GM12801 (cell line): ENCODE data around the gene FZD1.

Experiments
- TF ChIP-seq, protein P1 (sequence below): IDR thresholded peaks from one replicate; pipeline ENCODE4 v1.5.1; 2011; ENCODE audit warnings: control low read depth; ENCODE audit not compliant: insufficient read length; ENCODE audit errors: extremely low read depth

The FZD1 gene

DNA sequence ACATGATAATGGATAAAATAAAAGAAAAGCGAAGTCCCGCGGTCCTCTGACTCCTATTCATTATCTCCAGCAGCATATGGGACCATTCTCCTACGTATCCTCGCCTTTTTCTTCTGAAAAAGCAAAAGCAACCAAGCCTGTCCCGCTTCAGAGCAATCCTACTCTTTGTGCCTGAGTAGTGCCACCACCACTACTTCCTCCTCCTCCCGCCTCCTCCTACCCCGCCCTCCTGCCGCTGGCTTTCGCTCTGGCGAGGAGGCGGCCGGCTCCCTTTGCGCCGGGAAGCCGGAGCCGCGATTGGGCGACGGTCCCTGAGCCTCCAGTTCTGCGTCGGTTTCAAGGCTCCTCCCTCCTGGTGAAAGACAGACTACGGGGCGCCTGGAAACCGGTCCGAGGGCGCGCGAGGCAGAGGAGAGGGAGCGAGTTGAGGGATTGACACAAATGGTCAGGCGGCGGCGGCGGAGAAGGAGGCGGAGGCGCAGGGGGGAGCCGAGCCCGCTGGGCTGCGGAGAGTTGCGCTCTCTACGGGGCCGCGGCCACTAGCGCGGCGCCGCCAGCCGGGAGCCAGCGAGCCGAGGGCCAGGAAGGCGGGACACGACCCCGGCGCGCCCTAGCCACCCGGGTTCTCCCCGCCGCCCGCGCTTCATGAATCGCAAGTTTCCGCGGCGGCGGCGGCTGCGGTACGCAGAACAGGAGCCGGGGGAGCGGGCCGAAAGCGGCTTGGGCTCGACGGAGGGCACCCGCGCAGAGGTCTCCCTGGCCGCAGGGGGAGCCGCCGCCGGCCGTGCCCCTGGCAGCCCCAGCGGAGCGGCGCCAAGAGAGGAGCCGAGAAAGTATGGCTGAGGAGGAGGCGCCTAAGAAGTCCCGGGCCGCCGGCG, at the start of gene FZD1:
FZD1 (plus strand) TSS at position 388 of the 878 bp plus-strand sequence; CDS start at position 836, 448 bp downstream.
- TF ChIP-seq, protein P1, sequence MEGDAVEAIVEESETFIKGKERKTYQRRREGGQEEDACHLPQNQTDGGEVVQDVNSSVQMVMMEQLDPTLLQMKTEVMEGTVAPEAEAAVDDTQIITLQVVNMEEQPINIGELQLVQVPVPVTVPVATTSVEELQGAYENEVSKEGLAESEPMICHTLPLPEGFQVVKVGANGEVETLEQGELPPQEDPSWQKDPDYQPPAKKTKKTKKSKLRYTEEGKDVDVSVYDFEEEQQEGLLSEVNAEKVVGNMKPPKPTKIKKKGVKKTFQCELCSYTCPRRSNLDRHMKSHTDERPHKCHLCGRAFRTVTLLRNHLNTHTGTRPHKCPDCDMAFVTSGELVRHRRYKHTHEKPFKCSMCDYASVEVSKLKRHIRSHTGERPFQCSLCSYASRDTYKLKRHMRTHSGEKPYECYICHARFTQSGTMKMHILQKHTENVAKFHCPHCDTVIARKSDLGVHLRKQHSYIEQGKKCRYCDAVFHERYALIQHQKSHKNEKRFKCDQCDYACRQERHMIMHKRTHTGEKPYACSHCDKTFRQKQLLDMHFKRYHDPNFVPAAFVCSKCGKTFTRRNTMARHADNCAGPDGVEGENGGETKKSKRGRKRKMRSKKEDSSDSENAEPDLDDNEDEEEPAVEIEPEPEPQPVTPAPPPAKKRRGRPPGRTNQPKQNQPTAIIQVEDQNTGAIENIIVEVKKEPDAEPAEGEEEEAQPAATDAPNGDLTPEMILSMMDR, result no peak

DNA sequence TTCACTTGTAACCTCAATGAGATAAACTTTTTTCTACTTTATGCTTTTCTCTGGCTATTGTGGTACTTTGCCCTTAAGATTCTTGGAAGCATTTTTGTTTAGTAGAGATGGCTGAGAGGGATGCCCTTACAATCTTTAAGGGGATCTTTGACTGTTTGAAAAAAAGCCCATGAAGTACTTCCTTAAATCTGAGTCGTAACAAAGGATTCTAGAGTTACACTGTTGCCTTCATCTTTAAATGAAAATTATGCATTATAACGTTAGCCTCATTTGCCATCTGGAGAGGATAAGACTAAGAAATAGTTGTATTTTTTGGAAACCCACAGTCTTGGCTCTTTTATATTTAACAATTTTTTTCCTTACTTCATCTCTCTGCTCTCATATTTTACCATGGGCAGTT, 37.8 kb upstream of the FZD1 start:
- TF ChIP-seq, protein P1, result no peak

GRCh38 chr7:91228327-91228726, 35.9 kb upstream of the FZD1 start:
- TF ChIP-seq, protein P1, result no peak

DNA sequence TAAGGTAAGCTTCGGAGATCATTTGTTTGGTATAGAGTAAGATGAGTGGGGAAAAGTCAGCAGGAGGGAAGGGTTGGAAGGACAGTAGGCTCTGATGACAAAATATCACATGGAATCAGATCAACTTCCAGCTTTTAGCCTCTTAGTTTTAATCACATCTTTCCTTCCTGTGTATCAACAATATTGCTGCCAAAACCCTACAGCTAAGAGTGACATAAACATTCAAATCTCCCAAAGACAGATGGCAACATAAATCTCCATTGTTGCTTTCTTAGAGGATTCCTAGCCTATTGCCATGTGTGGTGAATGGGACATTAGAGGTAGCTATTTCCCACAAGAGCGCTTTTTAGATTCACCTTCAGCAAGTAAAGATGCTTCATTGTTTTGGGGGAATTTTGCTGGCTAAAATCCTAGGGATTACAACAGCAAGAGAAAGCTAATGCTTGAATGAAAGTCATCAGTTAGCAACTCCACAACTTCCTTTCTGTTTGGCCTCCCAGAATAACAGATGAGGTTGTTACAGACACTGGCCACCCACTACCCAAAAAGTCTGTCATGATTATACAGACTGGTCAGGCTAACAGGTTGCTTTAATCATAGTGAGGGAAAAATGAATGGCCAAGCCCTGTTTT, 35.2 kb upstream of the FZD1 start:
- TF ChIP-seq, protein P1, result no peak

DNA sequence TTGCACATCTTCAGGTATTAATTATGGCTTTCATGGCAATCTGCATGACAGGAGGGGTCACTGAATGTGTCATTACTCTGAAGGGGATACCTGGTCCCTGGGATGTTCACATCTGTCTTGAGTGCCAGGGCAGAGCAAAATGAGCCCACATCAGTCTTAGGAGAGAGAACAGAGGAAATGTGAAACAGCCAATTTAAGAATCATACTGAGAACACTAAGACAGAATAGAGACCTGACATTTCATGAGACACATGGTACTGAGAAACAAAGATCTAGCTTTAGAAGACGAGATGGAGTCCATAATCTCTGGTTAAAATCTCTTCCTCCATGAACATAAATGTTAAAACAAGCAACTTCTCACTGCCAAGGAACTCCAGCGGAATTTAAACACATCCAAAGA, 34.1 kb upstream of the FZD1 start:
- TF ChIP-seq, protein P1, result no peak

DNA sequence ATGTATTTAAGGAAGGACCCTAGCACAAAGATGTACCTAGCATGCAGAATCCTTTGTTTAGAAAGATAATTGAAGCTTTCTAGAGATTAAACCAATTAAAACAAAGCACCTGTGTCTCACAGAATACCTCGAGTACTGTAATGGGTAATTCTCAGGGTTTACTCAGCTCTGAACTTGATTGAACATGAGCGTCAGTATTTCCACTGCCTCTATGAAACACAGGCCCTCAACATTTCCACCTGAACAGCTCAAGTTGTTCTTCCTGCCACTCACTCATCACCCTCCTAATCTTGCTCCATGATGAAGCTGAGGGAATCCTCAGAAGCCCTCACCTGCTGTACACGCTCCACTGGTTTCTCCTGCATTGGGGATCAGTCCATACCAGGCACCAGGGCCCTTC, 33.7 kb upstream of the FZD1 start:
- TF ChIP-seq, protein P1, result no peak

GRCh38 chr7:91233212-91233611, 31.0 kb upstream of the FZD1 start:
- TF ChIP-seq, protein P1, result no peak
